ENCODE data around the gene IL17RD. TPM values are rescaled to one million over a fixed set of nuclear protein-coding genes. Genes with fewer than 3 reads are reported as not detected.

The IL17RD gene
- total and polyA plus RNA-seq, 11 donors = 1.4 to 11.3 (median 5.4) TPM

DNA sequence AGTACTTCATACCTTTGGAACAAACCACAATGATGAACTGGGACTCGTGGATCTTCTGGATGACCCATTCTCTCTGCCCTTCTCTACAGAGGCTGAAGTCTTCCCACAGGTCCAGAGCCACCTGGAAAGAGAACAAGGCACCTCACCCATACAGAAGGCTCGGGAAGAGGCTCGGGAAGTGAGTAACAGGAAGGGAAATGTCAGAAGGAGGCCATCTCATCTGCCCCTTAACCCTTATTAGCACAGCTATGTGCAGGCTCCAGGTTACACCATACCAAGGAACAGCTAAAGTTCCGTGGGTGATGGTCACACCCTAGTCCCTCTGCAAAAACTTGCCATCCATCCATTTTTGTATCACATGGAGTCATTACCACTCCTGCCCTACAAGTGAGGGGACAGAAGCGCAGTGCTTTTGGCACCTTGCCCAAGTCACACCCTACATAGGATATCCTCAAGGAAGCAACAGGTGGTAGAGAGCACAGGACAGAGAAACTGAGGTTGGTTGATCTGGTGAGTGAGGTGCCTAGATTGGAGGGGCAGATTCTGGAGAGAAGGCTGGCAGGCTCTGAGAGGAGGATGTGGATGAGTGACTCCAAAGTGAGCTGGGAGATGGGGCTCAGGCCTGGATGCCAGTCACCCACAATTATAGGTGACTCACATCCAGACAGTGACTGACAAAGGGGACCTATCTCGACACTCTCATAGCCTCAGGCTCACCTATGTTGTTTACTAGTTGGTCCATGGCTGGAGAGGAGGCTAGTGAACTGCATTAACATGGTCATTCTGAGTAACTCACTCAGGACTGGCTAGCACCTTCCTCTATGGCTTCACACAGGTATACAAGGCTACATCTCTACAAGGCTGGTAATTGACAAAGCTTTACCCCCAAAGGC is 66.5 kb downstream of the IL17RD start:
- intact Hi-C loops (cut with DNase I) = loop anchor here in 3 of 10 donors (5.0 to 10.0 kb wide), 2 partner anchors 124 to 126 kb away; partner anchors contain the start of gene APPL1 (in 1 of the 3)
- H3K4me3 ChIP-seq = no peak overlapping the region
- no peak for TF ChIP-seq POLR2A (IDR thresholded peaks at IDR 0.05)
- TF ChIP-seq, protein P1, sequence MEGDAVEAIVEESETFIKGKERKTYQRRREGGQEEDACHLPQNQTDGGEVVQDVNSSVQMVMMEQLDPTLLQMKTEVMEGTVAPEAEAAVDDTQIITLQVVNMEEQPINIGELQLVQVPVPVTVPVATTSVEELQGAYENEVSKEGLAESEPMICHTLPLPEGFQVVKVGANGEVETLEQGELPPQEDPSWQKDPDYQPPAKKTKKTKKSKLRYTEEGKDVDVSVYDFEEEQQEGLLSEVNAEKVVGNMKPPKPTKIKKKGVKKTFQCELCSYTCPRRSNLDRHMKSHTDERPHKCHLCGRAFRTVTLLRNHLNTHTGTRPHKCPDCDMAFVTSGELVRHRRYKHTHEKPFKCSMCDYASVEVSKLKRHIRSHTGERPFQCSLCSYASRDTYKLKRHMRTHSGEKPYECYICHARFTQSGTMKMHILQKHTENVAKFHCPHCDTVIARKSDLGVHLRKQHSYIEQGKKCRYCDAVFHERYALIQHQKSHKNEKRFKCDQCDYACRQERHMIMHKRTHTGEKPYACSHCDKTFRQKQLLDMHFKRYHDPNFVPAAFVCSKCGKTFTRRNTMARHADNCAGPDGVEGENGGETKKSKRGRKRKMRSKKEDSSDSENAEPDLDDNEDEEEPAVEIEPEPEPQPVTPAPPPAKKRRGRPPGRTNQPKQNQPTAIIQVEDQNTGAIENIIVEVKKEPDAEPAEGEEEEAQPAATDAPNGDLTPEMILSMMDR (IDR thresholded peaks at IDR 0.05) = no peak
- peaks cover 0 to 6% (median 0%) of the 10 kb centered on the region in 12 donors for H3K4me1 ChIP-seq
- no peaks in the 10 kb centered on the region for H3K9me3 ChIP-seq
- 62 to 84% (median 65%) methylated on average over 6 of the region's 6 CpGs for WGBS, 4 donors
- H3K27ac ChIP-seq = no peak overlapping the region
- DNase-seq = no peak
- peaks cover 0 to 57% (median 17%) of the 10 kb centered on the region in 9 donors for H3K36me3 ChIP-seq
- no peaks in the 10 kb centered on the region for H3K27me3 ChIP-seq
- ATAC-seq = no peak

DNA sequence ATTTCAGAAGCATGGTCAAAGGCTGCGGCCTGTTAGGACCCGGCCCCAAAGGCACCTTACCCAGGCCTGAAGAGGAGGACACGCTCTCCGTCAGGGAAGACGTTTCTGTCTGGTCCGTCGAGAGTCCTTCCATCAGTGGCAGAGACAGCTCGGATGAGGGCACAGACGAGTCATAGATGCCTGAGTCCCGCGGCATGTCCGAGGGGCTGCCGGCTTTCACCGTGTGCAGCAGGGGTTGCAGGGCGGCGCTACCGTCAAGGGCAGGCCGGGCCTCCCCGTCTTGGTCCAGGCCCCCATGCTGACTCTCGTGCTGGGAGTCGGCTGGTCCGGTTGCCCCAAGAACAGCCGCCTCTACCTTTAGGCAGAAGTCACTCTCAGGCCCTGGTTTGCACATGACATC is 67.6 kb downstream of the IL17RD start:
- 95 to 98% (median 96%) methylated on average over 21 to 23 of the region's 23 CpGs for WGBS, 4 donors
- intact Hi-C loops (cut with DNase I) = loop anchor here in 3 of 10 donors (5.0 to 10.0 kb wide), 2 partner anchors 125 to 127 kb away; partner anchors contain the start of gene APPL1 (in 1 of the 3)
- H3K9me3 ChIP-seq = no peaks in the 10 kb centered on the region
- H3K4me3 ChIP-seq = no peak overlapping the region
- TF ChIP-seq POLR2A (IDR thresholded peaks at IDR 0.05) = no peak
- TF ChIP-seq, protein P1 (IDR thresholded peaks at IDR 0.05) = no peak
- no peaks in the 10 kb centered on the region for H3K27me3 ChIP-seq
- ATAC-seq = no peak
- peaks cover 0 to 6% (median 0%) of the 10 kb centered on the region in 12 donors for H3K4me1 ChIP-seq
- H3K27ac ChIP-seq = no peak overlapping the region
- DNase-seq = no peak
- peaks cover 0 to 46% (median 17%) of the 10 kb centered on the region in 9 donors for H3K36me3 ChIP-seq

DNA sequence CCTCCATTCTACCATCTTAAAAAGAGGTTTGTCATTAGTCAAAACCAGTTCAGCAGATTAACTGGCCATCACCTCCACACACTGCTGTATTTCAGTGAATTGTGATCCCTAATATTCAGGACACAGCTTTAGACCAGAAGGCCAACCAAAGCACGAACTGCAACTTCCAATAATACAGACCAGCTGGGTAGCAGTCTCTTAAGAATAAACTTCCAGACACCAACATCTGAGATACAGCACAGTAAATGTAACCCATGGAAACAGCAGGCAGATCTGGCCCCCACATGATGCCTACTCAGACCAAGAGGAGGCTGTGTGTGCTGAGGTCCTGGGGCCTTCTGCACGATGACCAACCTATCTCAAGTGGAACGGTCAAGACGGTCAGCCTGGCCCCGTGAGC is 69.8 kb downstream of the IL17RD start:
- Histone ChIP-seq H3K9me3 (no peaks in the 10 kb centered on the region), H3K27ac (no peak overlapping the region), H3K36me3 (peaks cover 0 to 29% (median 10%) of the 10 kb centered on the region in 9 donors), H3K4me1 (peaks cover 0 to 12% (median 0%) of the 10 kb centered on the region in 12 donors), H3K4me3 (no peak overlapping the region), H3K27me3 (no peaks in the 10 kb centered on the region)
- TF ChIP-seq POLR2A (IDR thresholded peaks at IDR 0.05) = no peak
- TF ChIP-seq, protein P1 (IDR thresholded peaks at IDR 0.05) = no peak
- intact Hi-C loops (cut with DNase I) = loop anchor here in 3 of 10 donors (5.0 to 10.0 kb wide), 2 partner anchors 127 to 129 kb away; partner anchors contain the start of gene APPL1 (in 1 of the 3)
- no peak for ATAC-seq
- no peak for DNase-seq
- 92 to 95% (median 93%) methylated on average over 5 of the region's 5 CpGs for WGBS, 4 donors

DNA sequence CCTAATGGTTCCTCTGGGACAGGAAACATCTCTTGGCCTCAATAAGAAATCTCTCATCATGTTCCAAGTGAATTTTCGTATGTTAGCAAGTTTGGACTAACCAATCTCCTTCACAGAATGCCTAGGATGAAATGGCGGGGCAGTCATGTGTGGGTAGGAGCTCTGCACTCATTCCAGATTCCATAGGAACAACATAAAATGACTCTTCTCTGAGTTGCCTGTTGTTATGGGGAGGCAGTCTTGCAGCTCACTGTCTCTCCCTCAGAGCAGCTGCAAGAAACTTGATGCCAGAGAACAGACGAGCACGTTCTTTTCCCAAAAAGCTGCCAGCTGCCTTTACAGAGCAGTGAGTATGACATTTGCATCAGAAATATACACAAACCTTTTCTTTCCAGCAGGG is 70.6 kb downstream of the IL17RD start:
- DNase-seq (no peak), ATAC-seq (peak in 1 of 4 donors; percentile 16)
- Histone ChIP-seq H3K4me1 (peaks cover 0 to 10% (median 0%) of the 10 kb centered on the region in 12 donors), H3K27me3 (no peaks in the 10 kb centered on the region), H3K9me3 (no peaks in the 10 kb centered on the region), H3K36me3 (peaks cover 0 to 29% (median 10%) of the 10 kb centered on the region in 9 donors), H3K27ac (peak overlapping the region in 6 of 12 donors; percentile 1 to 45 (median 30)), H3K4me3 (peak overlapping the region in 1 of 12 donors; percentile 24)
- WGBS, 4 donors = 75 to 82% (median 80%) methylated on average over 4 of the region's 4 CpGs
- TF ChIP-seq, protein P1 (IDR thresholded peaks at IDR 0.05) = no peak
- TF ChIP-seq POLR2A (IDR thresholded peaks at IDR 0.05) = no peak
- intact Hi-C loops (cut with DNase I) = loop anchor here in 2 of 10 donors (5.0 to 10.0 kb wide), 2 partner anchors 97 to 130 kb away; partner anchors contain the start of gene APPL1 (in 1 of the 2)

Data from heart left ventricle (tissue), 16 donors.